Liver (tissue), 1 donor: ENCODE results near the gene CORO7.

ENCODE experiments used
- REST ChIP-seq: IDR thresholded peaks from 2 replicates; pipeline ENCODE4 v1.6.1; 2016; ENCODE audit warnings: antibody characterized with exemption, mild to moderate bottlenecking
- YY1 ChIP-seq: IDR thresholded peaks from 2 replicates; pipeline ENCODE4 v1.6.1; 2016; ENCODE audit warnings: antibody characterized with exemption, mild to moderate bottlenecking

- no peak for TF ChIP-seq YY1
- TF ChIP-seq REST = no peak
These were observed 28.6 kb downstream of the CORO7 start for GRCh38 chr16:4387781-4388180.
